ENCODE data around the gene CCDC68.
"Not testable (repeated sequence)": the region's sequence is repeated elsewhere in the genome, so short reads cannot be mapped to it uniquely, and the experiment has no call there.

The CCDC68 gene, protein sequence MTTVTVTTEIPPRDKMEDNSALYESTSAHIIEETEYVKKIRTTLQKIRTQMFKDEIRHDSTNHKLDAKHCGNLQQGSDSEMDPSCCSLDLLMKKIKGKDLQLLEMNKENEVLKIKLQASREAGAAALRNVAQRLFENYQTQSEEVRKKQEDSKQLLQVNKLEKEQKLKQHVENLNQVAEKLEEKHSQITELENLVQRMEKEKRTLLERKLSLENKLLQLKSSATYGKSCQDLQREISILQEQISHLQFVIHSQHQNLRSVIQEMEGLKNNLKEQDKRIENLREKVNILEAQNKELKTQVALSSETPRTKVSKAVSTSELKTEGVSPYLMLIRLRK

GRCh38 chr18:54958704-54959625 is at the start of gene CCDC68:
Gene CCDC68, minus strand, starts transcription at chr18:54959461. Its CDS starts 16,670 bp downstream, at chr18:54942791.
- peak; percentile 63 for DNase-seq

DNA sequence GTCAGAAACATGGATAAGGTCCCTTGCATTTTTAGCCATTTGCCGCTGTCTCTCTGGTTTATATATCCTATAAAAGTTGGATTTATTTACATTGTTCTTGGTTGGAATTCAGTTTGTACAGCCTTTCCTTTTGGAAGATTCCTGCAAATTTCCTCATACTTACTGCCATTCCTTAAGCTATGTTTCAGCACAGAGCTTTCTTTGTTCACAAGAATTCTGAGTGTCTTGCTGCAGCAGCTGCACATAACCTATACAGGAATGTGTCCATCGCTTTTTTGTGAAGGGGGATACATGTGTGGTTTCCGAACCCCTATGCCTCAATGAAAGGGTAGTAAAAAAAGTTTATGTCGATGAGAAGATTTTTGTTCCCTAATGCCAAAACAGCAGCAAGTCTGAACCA is 48.3 kb upstream of the CCDC68 start:
- DNase-seq, result no peak

- no peak for DNase-seq
Observed at GRCh38 chr18:55003695-55004094, 44.4 kb upstream of the CCDC68 start.

- DNase-seq, result no peak
Observed at GRCh38 chr18:55002261-55002660, 43.0 kb upstream of the CCDC68 start.

DNA sequence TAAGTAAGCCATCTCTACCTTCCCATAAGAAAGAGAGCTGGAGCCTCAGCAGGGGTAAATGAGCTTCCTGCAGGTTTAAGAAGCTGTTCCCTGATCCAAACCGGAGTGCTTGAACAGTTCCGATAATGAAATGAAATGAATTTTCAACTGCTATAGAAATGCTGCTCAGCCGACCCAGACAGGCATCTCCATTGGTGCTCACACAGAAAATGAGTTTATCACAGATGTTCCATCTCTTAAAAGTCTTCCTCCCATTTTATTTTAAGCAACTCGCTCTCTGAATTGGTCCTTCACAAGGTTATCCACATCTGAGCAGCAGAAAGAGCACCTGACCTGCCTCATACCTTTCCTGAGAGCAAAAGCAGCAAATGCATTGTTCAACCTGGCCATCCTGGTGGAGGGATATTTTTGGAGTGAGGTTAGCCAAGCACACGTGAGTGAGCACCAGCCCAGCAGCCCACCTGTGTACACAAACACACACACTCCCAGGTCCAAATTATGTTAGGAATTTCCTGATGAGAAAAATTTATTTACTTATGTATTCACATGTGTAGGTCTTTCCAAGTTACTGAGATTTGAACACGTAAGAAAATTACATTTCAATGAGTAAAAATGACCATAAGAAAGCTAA is 42.2 kb upstream of the CCDC68 start:
- no peak for DNase-seq

GRCh38 chr18:55000529-55000928 is 41.3 kb upstream of the CCDC68 start:
- DNase-seq, result no peak

DNA sequence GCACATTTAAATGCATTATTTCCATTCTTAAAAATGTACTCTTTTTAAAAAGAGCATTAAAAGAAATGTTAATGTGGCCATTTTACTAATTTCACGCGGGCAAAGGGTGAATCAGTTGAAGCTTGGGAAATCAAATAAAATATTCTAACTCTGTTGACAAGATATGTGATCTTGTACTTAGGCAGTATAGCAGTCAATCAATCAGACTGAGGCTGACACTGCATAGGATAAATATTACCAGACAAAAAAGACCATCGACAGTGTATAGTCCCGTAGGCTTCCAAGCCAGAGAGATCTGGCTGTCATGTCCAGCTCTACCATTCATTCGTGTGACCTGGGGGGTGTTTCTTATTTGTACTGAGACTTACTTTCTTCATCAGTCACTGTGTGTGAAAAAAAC is 39.8 kb upstream of the CCDC68 start:
- no peak for DNase-seq

- DNase-seq, result no peak
Observed at GRCh38 chr18:54995421-54996143, 36.3 kb upstream of the CCDC68 start.

DNA sequence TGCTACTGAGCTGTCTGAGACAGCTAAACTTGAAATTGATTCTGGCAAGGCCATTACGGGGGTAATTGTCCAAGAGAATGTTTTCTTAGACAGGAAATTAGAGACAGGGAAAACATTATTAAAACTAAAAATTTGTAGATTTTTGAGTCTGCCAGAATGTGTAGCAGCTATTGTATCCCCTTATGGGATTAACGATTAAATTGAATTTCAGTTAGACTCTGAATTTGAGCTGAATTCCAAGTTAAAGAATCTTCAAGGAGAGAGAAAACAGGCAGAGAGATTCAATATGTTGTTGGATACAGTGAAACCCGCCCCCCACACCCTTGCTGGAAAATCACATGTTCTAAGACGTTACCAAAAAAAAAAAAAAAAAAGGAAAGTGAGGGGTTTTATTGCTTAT is 32.7 kb upstream of the CCDC68 start:
- no peak for DNase-seq

DNA sequence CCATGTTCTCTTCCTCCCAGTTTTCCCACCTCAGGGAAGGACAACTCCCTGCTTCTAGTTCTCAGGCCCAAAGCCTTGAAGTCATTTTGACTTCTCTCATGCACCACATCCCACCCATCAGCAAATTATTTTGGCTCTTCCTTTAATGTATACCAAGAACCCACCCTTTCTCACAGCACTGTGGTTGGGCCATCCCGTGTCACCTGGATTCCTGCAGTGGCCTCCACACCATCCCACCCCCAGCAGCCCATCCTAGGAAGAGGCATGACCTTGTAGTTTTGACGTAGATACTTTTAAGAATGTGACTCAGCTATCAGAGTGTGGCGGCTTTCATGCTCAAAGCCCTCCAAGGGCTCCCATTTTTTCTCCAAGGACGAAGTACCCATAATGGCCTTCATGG is 25.6 kb upstream of the CCDC68 start:
- no peak for DNase-seq

DNA sequence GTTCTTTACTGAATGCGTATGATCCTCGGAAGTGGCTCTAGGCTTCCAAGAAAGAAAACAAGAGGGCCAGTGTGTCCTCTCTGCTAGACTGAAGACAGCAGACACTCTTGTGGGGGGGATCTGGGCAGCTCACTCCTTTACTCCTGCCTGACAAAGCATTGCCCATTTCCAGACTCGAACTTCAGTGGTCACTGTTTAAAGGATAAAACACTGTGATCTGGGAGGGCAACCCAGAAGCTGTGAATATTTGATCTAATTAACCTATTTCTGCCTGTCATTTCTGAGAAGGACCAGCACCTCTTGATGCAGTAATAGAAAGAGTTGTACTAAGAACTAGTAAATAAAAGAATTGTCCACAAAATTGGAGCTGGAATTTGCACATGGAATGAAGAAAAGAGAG is 24.5 kb upstream of the CCDC68 start:
- no peak for DNase-seq

DNA sequence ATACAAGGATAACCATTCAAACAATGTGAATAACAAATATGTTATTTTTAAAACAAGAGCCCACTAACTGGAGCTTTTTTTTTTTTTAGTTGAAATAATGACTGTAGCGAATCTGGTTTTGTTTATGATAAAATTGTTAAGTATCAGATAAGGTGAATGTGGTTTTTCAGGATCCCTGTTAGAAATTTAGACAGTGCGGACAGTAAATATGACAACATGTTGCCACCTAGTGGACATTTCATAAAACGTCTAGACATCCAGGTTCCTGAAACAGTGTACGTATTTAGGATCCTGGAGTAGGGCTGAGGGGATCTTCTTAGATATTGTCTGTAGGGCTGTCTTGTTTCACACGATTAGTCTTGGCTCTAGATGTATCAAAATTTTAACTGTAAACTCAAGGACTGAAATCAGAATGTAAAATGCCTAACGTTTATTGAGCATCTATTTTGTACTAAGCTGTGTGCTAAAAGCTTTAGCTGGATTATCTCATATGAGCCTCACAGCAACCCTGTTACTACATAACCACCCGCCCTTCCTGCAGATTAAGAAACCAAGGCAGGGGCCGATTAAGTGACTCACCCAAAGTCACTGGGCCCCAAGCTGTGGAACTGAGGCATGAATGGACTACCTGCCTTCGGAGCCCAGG is 23.9 kb upstream of the CCDC68 start:
- peak; percentile 84 for DNase-seq

GRCh38 chr18:54981076-54981475 is 21.8 kb upstream of the CCDC68 start:
- DNase-seq, result no peak

- DNase-seq, result no peak
Observed at GRCh38 chr18:54975598-54975997, 16.3 kb upstream of the CCDC68 start.

GRCh38 chr18:54973046-54973445 is 13.8 kb upstream of the CCDC68 start:
- no peak for DNase-seq

GRCh38 chr18:54968807-54969206 is 9.5 kb upstream of the CCDC68 start:
- DNase-seq, result no peak

- DNase-seq, result not testable (repeated sequence)
Observed at GRCh38 chr18:54968237-54968636, 9.0 kb upstream of the CCDC68 start.

DNA sequence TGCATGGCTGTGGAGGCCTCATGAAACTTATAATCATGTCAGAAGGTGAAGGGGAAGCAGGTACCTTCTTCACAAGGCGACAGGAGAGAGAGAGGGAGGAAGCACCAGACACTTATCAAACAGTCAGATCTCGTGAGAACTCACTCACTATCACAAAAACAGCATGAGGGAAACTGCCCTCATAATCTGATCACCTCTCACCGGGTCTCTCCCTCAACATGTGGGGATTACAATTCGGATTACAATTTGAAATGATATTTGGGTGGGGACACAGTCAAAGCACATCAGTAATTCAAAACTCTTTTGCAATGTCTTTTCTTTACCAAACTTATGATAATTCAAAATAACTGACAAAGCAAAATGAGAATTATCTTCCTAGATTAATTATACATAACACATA is 8.5 kb upstream of the CCDC68 start:
- no peak for DNase-seq

DNA sequence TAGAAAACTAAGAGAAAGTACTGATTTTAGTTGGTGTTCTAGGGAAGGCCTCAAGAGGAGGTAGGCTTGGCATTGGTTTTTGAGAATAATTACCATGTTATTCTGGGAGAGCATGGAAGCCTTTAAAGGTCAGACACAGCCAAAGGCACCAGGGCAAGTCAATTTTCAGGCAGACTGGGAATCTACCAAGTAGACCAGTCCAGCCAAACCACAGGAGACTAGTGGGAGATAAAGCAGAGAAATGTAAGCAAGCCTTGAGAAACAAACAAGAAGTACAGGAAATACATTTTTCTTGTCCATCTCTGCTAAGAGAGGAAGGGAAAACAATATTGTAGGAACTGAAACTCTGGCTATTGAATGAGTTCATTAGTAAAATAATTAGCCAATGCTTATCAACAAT is 5.5 kb upstream of the CCDC68 start:
- no peak for DNase-seq

DNA sequence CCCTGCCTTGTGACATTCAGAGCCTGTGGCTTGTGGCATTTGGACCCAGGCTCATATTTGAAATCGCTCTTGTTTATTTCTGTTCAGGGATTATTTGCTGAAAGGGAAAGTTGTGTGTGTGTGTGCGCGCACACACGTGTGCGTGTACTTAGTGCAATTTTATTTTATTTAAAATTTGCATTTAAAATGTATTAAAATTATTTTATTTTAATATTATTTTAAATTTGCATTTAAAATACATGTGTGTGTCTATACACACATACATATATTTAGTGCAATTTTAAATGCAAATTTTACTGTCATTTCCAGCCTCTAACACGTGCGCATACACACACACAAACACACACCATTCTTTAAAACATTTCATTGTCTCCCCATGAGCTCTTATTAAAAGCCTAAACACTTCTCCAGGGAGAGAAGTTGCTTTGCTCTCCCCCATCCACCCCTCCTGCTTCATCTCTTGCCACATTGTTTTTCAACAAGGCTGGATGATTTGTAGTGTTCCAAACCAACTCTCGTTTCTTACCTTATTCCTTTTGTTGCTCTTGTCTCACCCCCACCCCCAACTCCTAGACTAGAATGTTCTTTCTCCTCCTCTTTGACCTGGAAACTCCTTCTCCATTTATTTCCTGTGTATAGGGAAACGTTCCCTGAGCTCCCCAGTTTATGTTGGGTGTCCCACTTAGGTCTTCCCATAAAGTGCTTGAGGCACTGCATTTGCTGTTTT is 3.8 kb upstream of the CCDC68 start:
- no peak for DNase-seq

GRCh38 chr18:54961868-54962267 is 2.6 kb upstream of the CCDC68 start:
- no peak for DNase-seq

DNA sequence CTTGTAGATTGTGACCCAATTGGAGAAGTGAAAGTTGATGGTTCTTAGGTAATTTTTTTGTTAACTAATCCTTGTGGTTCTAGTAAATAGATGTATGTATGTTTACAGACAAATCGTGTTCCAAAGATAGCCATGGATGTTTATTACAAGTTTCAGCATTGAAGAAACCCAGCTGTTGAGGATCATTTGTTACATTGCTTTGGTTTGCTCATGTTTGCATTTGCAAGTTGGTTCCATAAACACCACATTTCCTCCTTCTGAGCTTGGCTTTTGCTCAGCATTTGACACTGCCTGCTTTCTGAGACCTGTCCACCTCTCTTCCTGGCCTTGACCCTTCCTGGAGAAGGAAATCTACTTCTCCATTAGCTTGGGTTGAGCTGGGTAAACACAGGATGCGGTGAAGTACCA is 1.8 kb upstream of the CCDC68 start:
- DNase-seq, result no peak
